GM10847 (cell line): Measurements from ENCODE around the gene SYNGR2.

Experiments
- POLR2A ChIP-seq: IDR thresholded peaks from 2 replicates; pipeline ENCODE4 v1.6.1; 2011; ENCODE audit not compliant: insufficient read length; ENCODE audit errors: extremely low read depth

The SYNGR2 gene

DNA sequence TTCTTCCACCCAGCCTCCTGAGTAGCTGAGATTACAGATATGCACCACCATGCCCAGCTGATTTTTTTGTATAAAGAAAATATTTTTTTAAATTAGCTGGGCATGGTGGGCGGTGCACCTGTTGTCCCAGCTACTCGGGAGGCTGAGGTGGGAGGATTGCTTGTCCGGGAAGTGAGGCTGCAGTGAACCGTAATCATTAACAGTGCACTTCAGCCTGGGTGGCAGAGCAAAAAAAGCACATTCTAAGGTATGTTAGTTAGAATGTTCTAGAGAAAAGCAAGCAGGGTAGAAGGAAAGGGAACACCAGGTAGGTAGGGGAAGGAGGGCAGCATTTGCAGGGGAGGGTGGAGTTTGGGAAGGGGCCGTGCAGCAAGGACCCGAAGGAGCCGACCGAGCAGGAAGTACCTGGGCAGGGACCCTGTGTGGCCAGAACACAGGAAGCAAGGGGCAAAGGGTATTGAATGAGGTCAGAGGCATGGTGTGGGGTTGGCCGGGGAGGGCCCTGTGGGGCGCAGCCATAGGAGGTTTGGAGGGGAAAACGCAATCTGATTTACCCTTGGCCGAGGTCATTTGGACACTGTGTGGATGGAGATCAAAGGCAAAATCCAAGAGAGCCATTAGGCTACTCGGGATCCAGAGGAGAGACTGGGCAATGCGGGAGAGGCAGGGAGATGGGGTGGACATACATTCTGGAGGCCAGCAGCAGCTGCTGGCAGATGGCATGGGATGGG, 19.9 kb upstream of the SYNGR2 start:
- TF ChIP-seq POLR2A = no peak

GRCh38 chr17:78151514-78152008, 16.8 kb upstream of the SYNGR2 start:
- no peak for TF ChIP-seq POLR2A

DNA sequence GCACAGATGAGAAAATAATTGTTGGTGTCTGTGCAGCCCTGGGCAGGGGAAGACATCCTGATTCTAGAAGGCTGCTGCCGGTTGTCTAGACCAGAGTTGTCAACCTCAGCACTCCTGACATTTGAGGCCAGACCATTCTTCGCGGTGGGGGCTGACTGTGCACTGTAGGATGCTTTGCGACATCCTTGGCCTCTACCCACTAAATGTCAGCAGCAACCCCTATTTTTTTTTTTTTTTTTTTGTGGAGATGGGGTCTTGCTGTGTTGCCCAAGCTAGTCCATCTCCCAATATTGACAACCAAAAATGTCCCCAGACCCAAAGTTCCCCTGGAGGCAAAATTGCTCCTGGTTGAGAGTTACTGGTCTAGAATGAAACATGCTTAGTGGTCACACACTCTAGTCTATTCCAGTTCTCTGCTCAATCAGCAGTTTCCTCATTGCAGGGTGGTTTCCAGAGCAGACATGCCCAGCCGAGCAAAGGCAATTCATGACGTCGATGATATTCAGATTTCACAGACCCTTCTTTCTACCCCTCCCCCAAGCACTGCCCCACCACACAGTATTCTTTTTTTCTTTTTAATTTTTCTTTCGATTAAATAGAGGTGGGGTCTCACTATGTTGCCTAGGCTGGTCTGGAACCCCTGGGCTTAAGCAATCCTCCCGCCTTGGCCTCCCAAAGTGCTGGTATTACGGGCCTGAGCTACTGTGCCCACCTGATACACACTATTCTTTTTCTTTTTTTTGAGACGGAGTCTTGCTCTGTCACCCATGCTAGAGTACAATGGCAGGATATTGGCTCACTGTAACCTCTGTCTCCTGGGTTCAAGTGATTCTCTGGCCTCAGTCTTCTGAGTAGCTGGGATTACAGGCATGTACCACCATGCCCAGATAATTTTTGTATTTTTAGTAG, 13.2 kb upstream of the SYNGR2 start:
- peak; percentile 22 for TF ChIP-seq POLR2A

GRCh38 chr17:78159575-78160158, 8.7 kb upstream of the SYNGR2 start:
- no peak for TF ChIP-seq POLR2A

- no peak for TF ChIP-seq POLR2A
Observed at GRCh38 chr17:78163881-78164747, 4.3 kb upstream of the SYNGR2 start.

- TF ChIP-seq POLR2A = no peak
Observed at GRCh38 chr17:78164748-78165607, 3.4 kb upstream of the SYNGR2 start.

DNA sequence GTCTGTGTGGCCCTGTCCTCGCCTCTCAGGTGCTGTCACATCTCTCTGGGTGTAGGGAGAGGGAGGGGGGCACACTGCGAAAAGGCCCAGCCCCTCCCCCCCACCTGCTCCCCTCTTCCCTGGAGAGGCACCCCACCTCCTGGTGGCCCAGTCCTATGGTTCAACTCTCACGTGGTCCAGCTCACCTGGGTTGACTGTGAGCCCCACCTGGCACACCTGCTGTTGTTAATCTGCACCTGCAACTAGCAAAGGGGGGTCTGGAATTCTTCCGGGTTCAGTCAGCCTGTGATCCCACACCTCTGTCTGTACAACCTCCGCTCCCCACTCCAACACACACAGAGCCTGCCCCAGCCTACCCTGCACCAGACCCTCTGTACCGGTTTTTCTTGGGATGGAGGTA, 2.0 kb upstream of the SYNGR2 start:
- TF ChIP-seq POLR2A = no peak

DNA sequence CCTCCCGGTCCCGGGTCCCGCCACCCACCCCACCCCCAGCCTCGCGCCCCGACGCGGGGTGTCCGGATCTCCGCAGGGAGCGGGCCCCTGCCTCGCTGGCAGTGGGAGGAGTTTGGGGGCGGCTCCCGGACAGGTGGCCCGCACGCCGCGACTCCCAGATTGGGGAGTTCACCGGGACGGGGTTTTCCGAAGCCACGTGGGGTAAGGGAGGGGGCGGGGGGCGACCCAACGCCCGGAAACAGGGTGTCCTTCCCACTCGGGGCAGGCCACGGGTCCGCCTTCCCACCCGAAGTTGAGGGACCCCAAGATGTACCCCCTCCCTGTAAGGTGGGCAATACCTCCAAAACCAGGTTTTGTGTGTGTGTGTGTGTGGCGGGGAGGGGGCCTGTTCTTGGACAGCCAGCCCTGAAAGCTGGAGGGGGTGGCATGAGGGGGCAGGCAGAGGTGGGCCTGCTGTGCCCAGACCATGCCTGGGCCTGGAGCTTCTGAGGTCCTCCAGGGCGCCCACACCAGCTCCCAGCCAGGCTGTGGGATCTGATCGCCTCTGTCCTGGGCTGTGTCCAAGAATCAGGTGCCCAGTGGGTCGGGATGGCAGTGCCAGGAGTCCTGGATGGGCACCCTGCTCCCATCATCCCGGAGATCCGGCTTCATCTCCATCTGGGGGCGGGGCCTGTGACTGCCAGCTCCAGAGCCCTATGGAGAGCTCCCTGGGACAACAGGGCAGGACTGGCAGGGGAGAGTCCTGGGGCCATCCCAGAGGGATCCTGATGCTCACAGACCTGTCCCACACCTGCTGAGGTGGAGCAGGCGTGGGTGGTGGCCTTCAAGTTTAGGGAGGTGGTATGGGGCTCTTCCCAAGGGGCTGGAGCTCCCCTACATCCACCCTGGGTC, 767 bp downstream of the SYNGR2 start:
- TF ChIP-seq POLR2A = peak; percentile 10

GRCh38 chr17:78170692-78171590, 2.6 kb downstream of the SYNGR2 start:
- TF ChIP-seq POLR2A = no peak

GRCh38 chr17:78172249-78173051, 4.1 kb downstream of the SYNGR2 start:
- no peak for TF ChIP-seq POLR2A

DNA sequence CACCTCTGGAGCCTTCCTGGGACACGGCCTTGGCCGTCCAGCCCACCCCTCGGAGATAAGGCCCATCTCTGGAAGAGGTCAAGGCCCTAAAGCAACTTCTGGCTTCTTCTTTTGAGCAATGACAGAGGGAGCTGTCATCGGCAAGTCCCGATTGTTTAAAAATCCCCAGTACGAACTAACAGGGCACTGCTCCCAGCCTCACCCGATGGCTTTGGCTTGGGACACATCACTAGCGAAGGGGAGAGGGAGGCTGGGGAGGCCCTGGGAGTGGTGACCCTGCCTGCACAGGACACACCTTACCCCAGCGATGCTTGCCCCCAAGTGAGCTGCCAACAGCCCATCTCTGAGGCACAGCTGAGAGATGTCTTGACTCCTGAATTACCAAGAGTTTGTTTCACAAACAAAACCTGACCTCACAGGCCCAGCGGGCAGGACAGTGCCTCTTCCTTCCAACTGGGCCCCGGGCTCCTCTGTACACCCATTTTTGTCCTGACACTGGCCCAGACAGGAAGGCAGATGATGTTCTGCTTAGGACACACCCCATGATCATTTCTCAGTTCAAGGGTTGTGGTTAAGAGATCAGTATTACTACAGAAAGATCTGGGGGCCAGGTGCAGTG, 4.8 kb downstream of the SYNGR2 start:
- peak; percentile 24 for TF ChIP-seq POLR2A
